Fibroblast of pulmonary artery (primary cell): Measurements from ENCODE around the gene CPNE5.

Source experiments
- DNase-seq: peaks from one replicate; pipeline ENCODE4 v3.0.0-alpha.2; 2010; ENCODE audit warnings: low read depth
- H3K4me3 ChIP-seq: replicated peaks from 2 replicates; pipeline ENCODE4 v1.5.1; 2011; ENCODE audit warnings: low read depth, mild to moderate bottlenecking, control low read depth, low read length, moderate library complexity
- CTCF ChIP-seq: IDR thresholded peaks from 2 replicates; pipeline ENCODE4 v1.5.1; 2011; ENCODE audit warnings: mild to moderate bottlenecking, control low read depth, low read length, inconsistent platforms; ENCODE audit errors: missing control alignments

The CPNE5 gene

GRCh38 chr6:36717871-36718540, 121.2 kb downstream of the CPNE5 start:
- DNase-seq, result no peak
- no peak overlapping the region for H3K4me3 ChIP-seq
- no peak for TF ChIP-seq CTCF

- TF ChIP-seq CTCF, result no peak
- no peak overlapping the region for H3K4me3 ChIP-seq
- no peak for DNase-seq
Measured at GRCh38 chr6:36717231-36717825, 121.9 kb downstream of the CPNE5 start.

GRCh38 chr6:36716476-36717093, 122.7 kb downstream of the CPNE5 start:
- H3K4me3 ChIP-seq, result no peak overlapping the region
- no peak for TF ChIP-seq CTCF
- DNase-seq, result no peak

- H3K4me3 ChIP-seq, result no peak overlapping the region
- no peak for TF ChIP-seq CTCF
- no peak for DNase-seq
Measured at GRCh38 chr6:36715469-36715868, 123.8 kb downstream of the CPNE5 start.

GRCh38 chr6:36714511-36714910, 124.7 kb downstream of the CPNE5 start:
- TF ChIP-seq CTCF, result no peak

GRCh38 chr6:36713846-36714245, 125.4 kb downstream of the CPNE5 start:
- H3K4me3 ChIP-seq, result no peak overlapping the region
- no peak for DNase-seq

More at GRCh38 chr6:36714511-36714910, 124.7 kb downstream of the CPNE5 start:
- no peak overlapping the region for H3K4me3 ChIP-seq
- no peak for DNase-seq

More at GRCh38 chr6:36713846-36714245, 125.4 kb downstream of the CPNE5 start:
- no peak for TF ChIP-seq CTCF
